Activated CD4-positive, alpha-beta memory T cell treated with anti-CD3 and anti-CD28 coated beads for 36 hours (primary cell): Measurements from ENCODE around the gene INO80. TPM values are rescaled to one million over a fixed set of nuclear protein-coding genes. Genes with fewer than 3 reads are reported as not detected.

ENCODE experiments used
- CTCF ChIA-PET: fragments of 350-600 bp; sonication (Branson Sonifier 250); formaldehyde crosslinking; loops from one replicate; lab custom pipeline; 2021; ENCODE audit warnings: antibody characterized with exemption, inconsistent platforms; lab: Charles Lee
- POLR2A ChIA-PET: fragments of 350-600 bp; sonication (Branson Sonifier 250); formaldehyde crosslinking; loops from one replicate; lab custom pipeline; 2021; ENCODE audit warnings: antibody characterized with exemption; lab: Charles Lee
- DNase-seq: peaks from one replicate; pipeline ENCODE4 v3.0.0-alpha.2; 2020
- H3K27ac Mint-ChIP-seq: one replicate; pipeline ENCODE4 v1.8.0; 2021; ENCODE audit warnings: mixed read lengths
- H3K27me3 Mint-ChIP-seq: one replicate; pipeline ENCODE4 v1.8.0; 2021; ENCODE audit warnings: mixed read lengths
- H3K36me3 Mint-ChIP-seq: one replicate; pipeline ENCODE4 v1.8.0; 2021; ENCODE audit warnings: mixed read lengths
- H3K4me1 Mint-ChIP-seq: one replicate; pipeline ENCODE4 v1.8.0; 2021; ENCODE audit warnings: low read depth, mixed read lengths
- H3K4me3 Mint-ChIP-seq: one replicate; pipeline ENCODE4 v1.8.0; 2021; ENCODE audit warnings: mild to moderate bottlenecking, mixed read lengths
- H3K9me3 Mint-ChIP-seq: one replicate; pipeline ENCODE4 v1.8.0; 2021; ENCODE audit warnings: mixed read lengths
- intact Hi-C: fragments of 100-400 bp; cut with micrococcal nuclease; formaldehyde crosslinking; loops from one replicate; pipeline ENCODE4 v1.15.1; 2023
- total RNA-seq, 2 experiments: library from RNA; stranded (reverse); gene quantifications; one replicate each; pipeline ENCODE4 v1.2.3, GENCODE V29; 2021

The INO80 gene
- total RNA-seq, 2 experiments from 2014 or later = 19.9 to 22.8 TPM

GRCh38 chr15:40952301-40952900, 163.7 kb downstream of the INO80 start:
- no peak for DNase-seq
- no peaks in the 10 kb centered on the region for H3K27me3 Mint-ChIP-seq
- POLR2A ChIA-PET = interaction anchor here (1.1 to 2.7 kb wide), 8 partner anchors 11 to 279 kb away, joined by 3 to 45 read pairs (median 6); partner anchors contain the start of genes CHP1, EXD1 and VPS18

GRCh38 chr15:40951764-40952163, 164.3 kb downstream of the INO80 start:
- Mint-ChIP-seq H3K4me1 (peaks cover 38% of the 10 kb centered on the region), H3K4me3 (peak overlapping the region; percentile 95), H3K27ac (no peak overlapping the region), H3K36me3 (peaks cover 25% of the 10 kb centered on the region), H3K9me3 (no peaks in the 10 kb centered on the region), H3K27me3 (no peaks in the 10 kb centered on the region)
- intact Hi-C loops = loop anchor here (2.0 to 5.0 kb wide), 6 partner anchors 21 to 381 kb away; partner anchors contain the start of genes CHP1, EXD1, INO80 and NUSAP1
- POLR2A ChIA-PET = interaction anchor here (1.2 to 2.7 kb wide), 4 partner anchors 10 to 165 kb away, joined by 3 to 45 read pairs (median 4); no protein-coding TSS in a partner anchor
- CTCF ChIA-PET = interaction anchor here (0.8 to 6.5 kb wide), 6 partner anchors 11 to 279 kb away, joined by 3 to 69 read pairs (median 5); partner anchors contain the start of genes CHP1 and VPS18
- no peak for DNase-seq

More at GRCh38 chr15:40952301-40952900, 163.7 kb downstream of the INO80 start:
- Mint-ChIP-seq H3K4me3 (peak overlapping the region; percentile 95), H3K36me3 (peaks cover 25% of the 10 kb centered on the region), H3K4me1 (peaks cover 38% of the 10 kb centered on the region), H3K27ac (peak overlapping the region; percentile 89), H3K9me3 (no peaks in the 10 kb centered on the region)
- CTCF ChIA-PET = interaction anchor here (0.8 to 6.5 kb wide), 8 partner anchors 11 to 279 kb away, joined by 3 to 69 read pairs (median 4); partner anchors contain the start of genes CHP1, EXD1 and VPS18
- intact Hi-C loops = loop anchor here (2.0 to 5.0 kb wide), 6 partner anchors 22 to 380 kb away; partner anchors contain the start of genes CHP1, EXD1, INO80 and NUSAP1

- Mint-ChIP-seq H3K4me1 (peaks cover 31% of the 10 kb centered on the region), H3K4me3 (no peak overlapping the region), H3K27ac (no peak overlapping the region), H3K9me3 (no peaks in the 10 kb centered on the region), H3K27me3 (no peaks in the 10 kb centered on the region), H3K36me3 (peaks cover 12% of the 10 kb centered on the region)
- intact Hi-C loops = loop anchor here (5.0 to 10.0 kb wide), 3 partner anchors 168 to 383 kb away; partner anchors contain the start of genes INO80, NUSAP1 and OIP5
- CTCF ChIA-PET = interaction anchor here (1.7 to 2.4 kb wide), 3 partner anchors 19 to 91 kb away, joined by 3 to 12 read pairs (median 4); no protein-coding TSS in a partner anchor
- no peak for DNase-seq
- POLR2A ChIA-PET = no interaction called here
Observed at GRCh38 chr15:40949756-40950207, 166.3 kb downstream of the INO80 start.

- POLR2A ChIA-PET = no interaction called here
Observed at GRCh38 chr15:40948706-40949473, 167.2 kb downstream of the INO80 start.

GRCh38 chr15:40944510-40945296, 171.4 kb downstream of the INO80 start:
- DNase-seq = no peak
- H3K4me3 Mint-ChIP-seq = no peak overlapping the region
- ChIA-PET POLR2A (no interaction called here), CTCF (interaction anchor here (1.6 to 1.7 kb wide), 2 partner anchors 14 to 39 kb away, joined by 5 to 8 read pairs; no protein-coding TSS in a partner anchor)
- H3K9me3 Mint-ChIP-seq = no peaks in the 10 kb centered on the region
- H3K27ac Mint-ChIP-seq = no peak overlapping the region
- H3K4me1 Mint-ChIP-seq = peaks cover 31% of the 10 kb centered on the region
- H3K27me3 Mint-ChIP-seq = no peaks in the 10 kb centered on the region
- H3K36me3 Mint-ChIP-seq = no peaks in the 10 kb centered on the region
- intact Hi-C loops = loop anchor here (10.0 kb wide), 1 partner anchor 240 kb away; no protein-coding TSS in a partner anchor

More at GRCh38 chr15:40948706-40949473, 167.2 kb downstream of the INO80 start:
- H3K4me3 Mint-ChIP-seq = no peak overlapping the region
- H3K36me3 Mint-ChIP-seq = peaks cover 5% of the 10 kb centered on the region
- H3K27me3 Mint-ChIP-seq = no peaks in the 10 kb centered on the region
- H3K4me1 Mint-ChIP-seq = peaks cover 22% of the 10 kb centered on the region
- intact Hi-C loops = loop anchor here (10.0 kb wide), 1 partner anchor 236 kb away; no protein-coding TSS in a partner anchor
- H3K27ac Mint-ChIP-seq = no peak overlapping the region
- no peak for DNase-seq
- no peaks in the 10 kb centered on the region for H3K9me3 Mint-ChIP-seq
- CTCF ChIA-PET = interaction anchor here (1.7 to 2.4 kb wide), 2 partner anchors 19 to 45 kb away, joined by 3 to 12 read pairs; no protein-coding TSS in a partner anchor

- H3K27ac Mint-ChIP-seq = no peak overlapping the region
- H3K27me3 Mint-ChIP-seq = no peaks in the 10 kb centered on the region
- H3K36me3 Mint-ChIP-seq = no peaks in the 10 kb centered on the region
- POLR2A ChIA-PET = no interaction called here
- DNase-seq = no peak
- H3K4me3 Mint-ChIP-seq = peak overlapping the region; percentile 77
- no peaks in the 10 kb centered on the region for H3K9me3 Mint-ChIP-seq
- CTCF ChIA-PET = interaction anchor here (0.9 to 4.8 kb wide), 3 partner anchors 9 to 77 kb away, joined by 3 to 74 read pairs (median 6); partner anchors contain the start of genes CHAC1 and DLL4
- intact Hi-C loops = loop anchor here (10.0 kb wide), 1 partner anchor 241 kb away; no protein-coding TSS in a partner anchor
- H3K4me1 Mint-ChIP-seq = peaks cover 31% of the 10 kb centered on the region
Observed at GRCh38 chr15:40943764-40944365, 172.2 kb downstream of the INO80 start.

GRCh38 chr15:40942878-40943277, 173.2 kb downstream of the INO80 start:
- Mint-ChIP-seq H3K9me3 (no peaks in the 10 kb centered on the region), H3K27ac (peak overlapping the region; percentile 74), H3K4me1 (peaks cover 31% of the 10 kb centered on the region), H3K4me3 (peak overlapping the region; percentile 77), H3K36me3 (no peaks in the 10 kb centered on the region), H3K27me3 (no peaks in the 10 kb centered on the region)
- intact Hi-C loops = loop anchor here (10.0 kb wide), 1 partner anchor 242 kb away; no protein-coding TSS in a partner anchor
- DNase-seq = no peak
- POLR2A ChIA-PET = interaction anchor here (0.8 to 3.7 kb wide), 5 partner anchors 9 to 36 kb away, joined by 3 to 45 read pairs (median 9); partner anchors contain the start of genes CHAC1 and DLL4
- CTCF ChIA-PET = interaction anchor here (0.5 to 4.8 kb wide), 18 partner anchors 10 to 288 kb away, joined by 3 to 74 read pairs (median 6); partner anchors contain the start of genes CHAC1, CHP1, DLL4 and EXD1

GRCh38 chr15:40942337-40942854, 173.7 kb downstream of the INO80 start:
- peaks cover 31% of the 10 kb centered on the region for H3K4me1 Mint-ChIP-seq
- intact Hi-C loops = loop anchor here (10.0 kb wide), 1 partner anchor 242 kb away; no protein-coding TSS in a partner anchor
- CTCF ChIA-PET = interaction anchor here (0.5 to 4.8 kb wide), 24 partner anchors 11 to 293 kb away, joined by 3 to 74 read pairs (median 5); partner anchors contain the start of genes CHAC1, CHP1, DLL4 and EXD1
- peak overlapping the region; percentile 74 for H3K27ac Mint-ChIP-seq
- no peaks in the 10 kb centered on the region for H3K27me3 Mint-ChIP-seq
- no peaks in the 10 kb centered on the region for H3K36me3 Mint-ChIP-seq
- H3K4me3 Mint-ChIP-seq = peak overlapping the region; percentile 77
- DNase-seq = no peak
- no peaks in the 10 kb centered on the region for H3K9me3 Mint-ChIP-seq
- POLR2A ChIA-PET = interaction anchor here (0.8 to 3.7 kb wide), 7 partner anchors 10 to 173 kb away, joined by 3 to 45 read pairs (median 4); partner anchors contain the start of genes C15orf62, CHAC1 and DLL4

- POLR2A ChIA-PET = interaction anchor here (0.6 to 3.7 kb wide), 10 partner anchors 11 to 426 kb away, joined by 3 to 45 read pairs (median 4); partner anchors contain the start of genes C15orf62, CHAC1, DLL4 and INO80
- intact Hi-C loops = loop anchor here (10.0 kb wide), 1 partner anchor 243 kb away; no protein-coding TSS in a partner anchor
- CTCF ChIA-PET = interaction anchor here (0.6 to 4.8 kb wide), 31 partner anchors 11 to 293 kb away, joined by 3 to 74 read pairs (median 4); partner anchors contain the start of genes CHAC1, CHP1, DLL4 and DNAJC17
- H3K4me1 Mint-ChIP-seq = peaks cover 31% of the 10 kb centered on the region
- peak; percentile 76 for DNase-seq
- H3K36me3 Mint-ChIP-seq = no peaks in the 10 kb centered on the region
- peak overlapping the region; percentile 77 for H3K4me3 Mint-ChIP-seq
- H3K27me3 Mint-ChIP-seq = no peaks in the 10 kb centered on the region
- H3K27ac Mint-ChIP-seq = peak overlapping the region; percentile 61
- no peaks in the 10 kb centered on the region for H3K9me3 Mint-ChIP-seq
Observed at GRCh38 chr15:40941528-40942336, 174.3 kb downstream of the INO80 start.
